Measurements from ENCODE around the gene CAMK4.

CAMK4 gene

DNA sequence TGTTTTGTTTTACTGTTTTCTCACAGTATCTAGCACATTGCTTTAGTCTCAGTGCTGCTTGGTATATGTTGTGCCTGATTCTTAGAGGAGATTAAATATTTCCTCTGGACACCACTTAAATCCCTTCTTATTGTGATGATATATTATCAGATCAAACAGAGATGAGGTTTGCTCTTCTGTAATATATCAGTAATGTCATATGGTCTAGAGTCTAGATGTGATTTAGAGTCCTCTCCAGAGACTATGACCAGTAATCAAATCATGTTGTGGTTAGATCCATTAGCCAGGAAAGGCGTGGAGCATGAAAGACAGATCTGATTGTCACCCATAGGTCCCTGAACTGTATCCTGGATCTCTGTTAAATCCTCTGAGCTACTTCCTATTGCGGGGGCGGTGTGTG lies 24.4 kb downstream of the CAMK4 start:
- Histone ChIP-seq H3K9me3 (ENCODE audit: insufficient read depth, low read depth, low read length) (no peaks in the 10 kb centered on the region), H4K20me1 (ENCODE audit: insufficient read depth, low read length, poor library complexity, severe bottlenecking) (no peaks in the 10 kb centered on the region), H3K27me3 (ENCODE audit: insufficient read depth, low read length, poor library complexity, severe bottlenecking) (no peaks in the 10 kb centered on the region), H3K9ac (ENCODE audit: low read depth, low read length, poor library complexity, severe bottlenecking) (no peak overlapping the region), H3K4me2 (ENCODE audit: low read depth, low read length, poor library complexity, severe bottlenecking) (peak overlapping the region; percentile 51), H3K9me2 (replicated peaks; ENCODE audit: low read depth, low read length) (no peaks in the 10 kb centered on the region), H3K4me1 (ENCODE audit: insufficient read depth, low read length, poor library complexity, severe bottlenecking) (peaks cover 35% of the 10 kb centered on the region), H3F3A (ENCODE audit: low read depth) (no peaks in the 10 kb centered on the region), H3K36me3 (ENCODE audit: insufficient read depth, low read length) (no peaks in the 10 kb centered on the region; the same call in 1 of the 2 replicates), H2AFZ (ENCODE audit: low read length) (no peak overlapping the region), H3K4me3 (ENCODE audit: low read length, poor library complexity, severe bottlenecking) (peak overlapping the region; percentile 31), H3K79me2 (ENCODE audit: insufficient read depth, low read length) (peaks cover 61% of the 10 kb centered on the region)
- TF ChIP-seq, protein P1, sequence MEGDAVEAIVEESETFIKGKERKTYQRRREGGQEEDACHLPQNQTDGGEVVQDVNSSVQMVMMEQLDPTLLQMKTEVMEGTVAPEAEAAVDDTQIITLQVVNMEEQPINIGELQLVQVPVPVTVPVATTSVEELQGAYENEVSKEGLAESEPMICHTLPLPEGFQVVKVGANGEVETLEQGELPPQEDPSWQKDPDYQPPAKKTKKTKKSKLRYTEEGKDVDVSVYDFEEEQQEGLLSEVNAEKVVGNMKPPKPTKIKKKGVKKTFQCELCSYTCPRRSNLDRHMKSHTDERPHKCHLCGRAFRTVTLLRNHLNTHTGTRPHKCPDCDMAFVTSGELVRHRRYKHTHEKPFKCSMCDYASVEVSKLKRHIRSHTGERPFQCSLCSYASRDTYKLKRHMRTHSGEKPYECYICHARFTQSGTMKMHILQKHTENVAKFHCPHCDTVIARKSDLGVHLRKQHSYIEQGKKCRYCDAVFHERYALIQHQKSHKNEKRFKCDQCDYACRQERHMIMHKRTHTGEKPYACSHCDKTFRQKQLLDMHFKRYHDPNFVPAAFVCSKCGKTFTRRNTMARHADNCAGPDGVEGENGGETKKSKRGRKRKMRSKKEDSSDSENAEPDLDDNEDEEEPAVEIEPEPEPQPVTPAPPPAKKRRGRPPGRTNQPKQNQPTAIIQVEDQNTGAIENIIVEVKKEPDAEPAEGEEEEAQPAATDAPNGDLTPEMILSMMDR (conservative IDR thresholded peaks at IDR 0.05; ENCODE audit: low read length), result no peak
- TF ChIP-seq EZH2phosphoT487 (IDR thresholded peaks at IDR 0.05; ENCODE audit: borderline replicate concordance), result no peak

DNA sequence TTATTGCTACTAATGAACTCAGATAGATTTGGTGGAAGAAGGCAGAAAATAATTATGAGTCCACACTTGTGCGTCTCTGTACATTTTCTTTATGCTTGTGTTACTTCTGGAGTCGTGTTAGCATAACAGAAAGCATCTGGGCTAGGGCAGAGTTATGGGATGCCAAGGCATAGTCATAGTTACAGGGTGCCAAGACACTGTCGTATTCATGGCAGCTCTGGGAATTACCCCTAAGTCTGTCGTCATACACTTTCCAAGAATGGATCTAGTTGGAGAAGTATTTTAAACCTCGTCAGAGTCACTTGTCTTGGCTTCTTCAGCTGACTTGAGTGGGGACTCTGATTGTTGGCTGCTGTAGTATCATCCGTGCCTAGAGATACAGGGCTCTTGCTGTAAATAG lies 27.7 kb downstream of the CAMK4 start:
- Histone ChIP-seq H3K79me2 (ENCODE audit: insufficient read depth, low read length) (peaks cover 62% of the 10 kb centered on the region), H3K9me2 (replicated peaks; ENCODE audit: low read depth, low read length) (no peaks in the 10 kb centered on the region), H3K36me3 (ENCODE audit: insufficient read depth, low read length) (no peaks in the 10 kb centered on the region), H3F3A (ENCODE audit: low read depth) (no peaks in the 10 kb centered on the region), H3K27me3 (ENCODE audit: insufficient read depth, low read length, poor library complexity, severe bottlenecking) (no peaks in the 10 kb centered on the region), H4K20me1 (ENCODE audit: insufficient read depth, low read length, poor library complexity, severe bottlenecking) (no peaks in the 10 kb centered on the region), H2AFZ (ENCODE audit: low read length) (no peak overlapping the region), H3K4me3 (ENCODE audit: low read length, poor library complexity, severe bottlenecking) (no peak overlapping the region), H3K4me2 (ENCODE audit: low read depth, low read length, poor library complexity, severe bottlenecking) (no peak overlapping the region), H3K4me1 (ENCODE audit: insufficient read depth, low read length, poor library complexity, severe bottlenecking) (peaks cover 50% of the 10 kb centered on the region), H3K9ac (ENCODE audit: low read depth, low read length, poor library complexity, severe bottlenecking) (no peak overlapping the region), H3K9me3 (ENCODE audit: insufficient read depth, low read depth, low read length) (0 out of 2 replicates have a peak, but pooled peaks cover 4% of the 10 kb centered on the region)
- TF ChIP-seq, protein P1 (conservative IDR thresholded peaks at IDR 0.05; ENCODE audit: low read length), result no peak
- TF ChIP-seq EZH2phosphoT487 (IDR thresholded peaks at IDR 0.05; ENCODE audit: borderline replicate concordance), result no peak

DNA sequence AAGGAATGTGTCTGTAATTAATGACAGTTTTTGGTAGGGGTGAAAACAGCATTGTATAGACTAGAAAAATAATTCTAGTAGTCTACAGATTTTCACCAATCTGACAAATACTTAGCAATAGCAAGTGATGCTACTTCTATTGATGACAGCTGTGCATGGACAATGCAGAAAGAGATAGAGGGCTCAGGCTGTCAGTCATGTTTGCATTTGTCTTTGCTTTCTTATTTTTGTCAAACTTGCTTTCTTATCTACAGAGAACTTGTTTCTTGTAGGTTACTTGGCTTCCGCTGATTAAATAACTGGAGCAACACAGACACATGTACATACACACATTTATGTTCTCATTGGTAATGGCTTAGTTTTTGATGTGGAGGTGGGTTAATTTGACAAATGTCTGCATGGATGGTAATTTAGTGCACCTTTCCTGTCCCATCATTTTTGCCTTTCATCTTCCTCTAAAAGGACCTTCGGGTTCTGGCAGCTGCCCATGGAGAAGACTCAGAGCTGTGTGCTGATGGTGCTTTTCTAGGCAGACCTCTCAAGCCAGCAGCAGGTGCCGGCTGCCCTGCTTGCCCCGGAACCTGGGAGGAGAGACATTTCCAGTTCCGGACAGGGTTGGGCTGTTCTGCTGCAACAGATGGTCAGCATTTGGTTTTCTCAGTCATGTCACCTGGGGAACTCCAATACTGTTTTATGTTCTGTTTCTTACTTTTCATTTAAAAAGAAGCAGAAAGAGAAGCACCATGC lies 28.8 kb downstream of the CAMK4 start:
- Histone ChIP-seq H3K4me2 (ENCODE audit: low read depth, low read length, poor library complexity, severe bottlenecking) (peak overlapping the region; percentile 51), H3K4me1 (ENCODE audit: insufficient read depth, low read length, poor library complexity, severe bottlenecking) (peaks cover 50% of the 10 kb centered on the region), H3K36me3 (ENCODE audit: insufficient read depth, low read length) (no peaks in the 10 kb centered on the region), H3K9me3 (ENCODE audit: insufficient read depth, low read depth, low read length) (peaks cover 10% of the 10 kb centered on the region; the same call in 1 of the 2 replicates), H3K27me3 (ENCODE audit: insufficient read depth, low read length, poor library complexity, severe bottlenecking) (no peaks in the 10 kb centered on the region), H2AFZ (ENCODE audit: low read length) (no peak overlapping the region), H4K20me1 (ENCODE audit: insufficient read depth, low read length, poor library complexity, severe bottlenecking) (no peaks in the 10 kb centered on the region), H3K9me2 (replicated peaks; ENCODE audit: low read depth, low read length) (no peaks in the 10 kb centered on the region), H3K4me3 (ENCODE audit: low read length, poor library complexity, severe bottlenecking) (peak overlapping the region; percentile 25), H3F3A (ENCODE audit: low read depth) (no peaks in the 10 kb centered on the region), H3K9ac (ENCODE audit: low read depth, low read length, poor library complexity, severe bottlenecking) (no peak overlapping the region), H3K79me2 (ENCODE audit: insufficient read depth, low read length) (peaks cover 67% of the 10 kb centered on the region)
- no peak for TF ChIP-seq EZH2phosphoT487 (IDR thresholded peaks at IDR 0.05; ENCODE audit: borderline replicate concordance)
